ENCODE measurements around the gene NRARP. TPM values are rescaled to one million over a fixed set of nuclear protein-coding genes. Genes with fewer than 3 reads are reported as not detected.
"Not testable (repeated sequence)": the region's sequence is repeated elsewhere in the genome, so short reads cannot be mapped to it uniquely, and the experiment has no call there.

Gene NRARP
- total and polyA plus RNA-seq, 2 donors (not counting 1 experiment from before 2014, with no cell fraction given): 5.7 to 11.5 TPM

GRCh38 chr9:137341227-137341626 lies 39.2 kb upstream of the NRARP start:
- Mint-ChIP-seq H3K27me3 (peaks cover 4% of the 10 kb centered on the region), H3K4me3 (no peak overlapping the region), H3K4me1 (no peaks in the 10 kb centered on the region), H3K27ac (no peak overlapping the region), H3K9me3 (ENCODE audit: insufficient read depth) (no peaks in the 10 kb centered on the region)
- Histone ChIP-seq H3K4me2 (replicated peaks; ENCODE audit: low read depth, low read length, poor library complexity, severe bottlenecking) (no peak overlapping the region), H3K79me2 (ENCODE audit: control insufficient read depth, insufficient read depth, low read length) (no peaks in the 10 kb centered on the region), H3K4me3 (ENCODE audit: control extremely low read depth in 1 of 5, extremely low read depth in 1 of 5, insufficient read depth in 1 of 5, low read depth in 2 of 5, low read length in 4 of 5) (no peak overlapping the region), H3K9ac (ENCODE audit: low read length) (no peak overlapping the region), H2AFZ (ENCODE audit: insufficient read depth, low read depth, low read length, poor library complexity, severe bottlenecking) (no peak overlapping the region), H3K36me3 (replicated peaks in 1 of 2; ENCODE audit: control extremely low read depth in 1 of 2, control insufficient read depth in 1 of 2, extremely low read depth in 1 of 2, insufficient read depth in 2 of 2, low read length in 1 of 2) (no peaks in the 10 kb centered on the region), H3K27me3 (replicated peaks in 1 of 4; ENCODE audit: control extremely low read depth in 1 of 4, control insufficient read depth in 3 of 4, insufficient read depth in 4 of 4, low read length in 3 of 4) (no peaks in the 10 kb centered on the region), H3K27ac (ENCODE audit: low read length in 2 of 2) (no peak overlapping the region), H3K4me1 (ENCODE audit: control insufficient read depth in 2 of 2, insufficient read depth in 2 of 2, low read length in 2 of 2) (no peaks in the 10 kb centered on the region), H4K20me1 (ENCODE audit: control insufficient read depth, insufficient read depth, low read length, poor library complexity, severe bottlenecking) (no peaks in the 10 kb centered on the region), H3K9me3 (ENCODE audit: control extremely low read depth in 1 of 3, control insufficient read depth in 2 of 3, insufficient read depth in 1 of 3, low read length in 2 of 3) (peaks cover 0 to 5% (median under 1%) of the 10 kb centered on the region in 3 donors)
- WGBS (ENCODE audit: insufficient coverage): 0% methylated on average over 1 of the region's 6 CpGs
- no peak for ATAC-seq (ENCODE audit: low read depth)
- no peak for DNase-seq
- POLR2A ChIA-PET: no interaction called here
- CTCF ChIA-PET: no interaction called here
- TF ChIP-seq CTCF (IDR thresholded peaks at IDR 0.05) (no peak), EZH2 (IDR thresholded peaks at IDR 0.05; ENCODE audit: borderline replicate concordance, insufficient read depth, low read depth, low read length, poor library complexity, severe bottlenecking) (no peak)
- intact Hi-C loops (cut with micrococcal nuclease): no loop called here

- H3K27ac Mint-ChIP-seq; H3K27me3 ChIP-seq (replicated peaks in 1 of 4; ENCODE audit: control extremely low read depth in 1 of 4, control insufficient read depth in 3 of 4, insufficient read depth in 4 of 4, low read length in 3 of 4); H3K9me3 ChIP-seq (ENCODE audit: control extremely low read depth in 1 of 3, control insufficient read depth in 2 of 3, insufficient read depth in 1 of 3, low read length in 2 of 3); H3K4me3 ChIP-seq (ENCODE audit: control extremely low read depth in 1 of 5, extremely low read depth in 1 of 5, insufficient read depth in 1 of 5, low read depth in 2 of 5, low read length in 4 of 5); H2AFZ ChIP-seq (ENCODE audit: insufficient read depth, low read depth, low read length, poor library complexity, severe bottlenecking); H3K4me1 ChIP-seq (ENCODE audit: control insufficient read depth in 2 of 2, insufficient read depth in 2 of 2, low read length in 2 of 2); H3K79me2 ChIP-seq (ENCODE audit: control insufficient read depth, insufficient read depth, low read length); H3K4me2 ChIP-seq (replicated peaks; ENCODE audit: low read depth, low read length, poor library complexity, severe bottlenecking); H3K4me3 Mint-ChIP-seq; H3K36me3 ChIP-seq (replicated peaks in 1 of 2; ENCODE audit: control extremely low read depth in 1 of 2, control insufficient read depth in 1 of 2, extremely low read depth in 1 of 2, insufficient read depth in 2 of 2, low read length in 1 of 2); POLR2A ChIA-PET; H3K27me3 Mint-ChIP-seq; CTCF ChIA-PET; ATAC-seq (ENCODE audit: low read depth); H3K4me1 Mint-ChIP-seq; H3K9ac ChIP-seq (ENCODE audit: low read length); intact Hi-C loops (cut with micrococcal nuclease); DNase-seq; H3K27ac ChIP-seq (ENCODE audit: low read length in 2 of 2); H3K9me3 Mint-ChIP-seq (ENCODE audit: insufficient read depth); H4K20me1 ChIP-seq (ENCODE audit: control insufficient read depth, insufficient read depth, low read length, poor library complexity, severe bottlenecking): not testable (repeated sequence)
- 98% methylated on average over 4 of the region's 12 CpGs for WGBS (ENCODE audit: insufficient coverage)
Measured at GRCh38 chr9:137339908-137340462, 37.9 kb upstream of the NRARP start.
